ENCODE measurements around the gene SDS. TPM values are rescaled to one million over a fixed set of nuclear protein-coding genes. Genes with fewer than 3 reads are reported as not detected.

The SDS gene
- polyA plus RNA-seq, 3 donors: 0.89 to 2.3 (median 1.1) TPM

DNA sequence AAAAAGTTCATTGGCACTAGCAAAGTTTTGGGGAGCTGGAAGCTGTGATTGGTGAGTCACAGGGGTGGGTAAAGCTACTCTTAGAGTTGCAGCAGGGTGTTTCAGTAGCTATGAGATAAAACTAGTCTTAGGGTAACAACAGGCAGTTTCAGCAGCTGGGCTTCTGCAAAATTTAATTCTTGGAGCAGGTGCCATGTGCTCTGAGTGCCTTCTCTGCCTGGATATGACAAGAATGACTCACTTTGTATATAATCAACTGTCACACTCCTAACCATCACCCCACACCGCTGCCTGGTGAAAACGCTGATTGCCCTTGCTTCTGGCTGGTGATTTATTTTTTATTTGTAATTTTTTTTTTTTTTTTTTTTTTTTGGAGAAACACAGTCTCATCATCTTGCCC is 55.8 kb downstream of the SDS start:
- no CpG with 5 or more reads among the region's 2 CpGs for WGBS (ENCODE audit: insufficient coverage)
- H3K4me1 ChIP-seq (ENCODE audit: control insufficient read depth in 1 of 2, insufficient read depth in 2 of 2, low read length in 2 of 2): peaks cover 0 to 7% of the 10 kb centered on the region in 2 donors
- H3K9ac ChIP-seq (ENCODE audit: insufficient read depth, low read length, poor library complexity, severe bottlenecking): no peak overlapping the region
- TF ChIP-seq, protein P1, sequence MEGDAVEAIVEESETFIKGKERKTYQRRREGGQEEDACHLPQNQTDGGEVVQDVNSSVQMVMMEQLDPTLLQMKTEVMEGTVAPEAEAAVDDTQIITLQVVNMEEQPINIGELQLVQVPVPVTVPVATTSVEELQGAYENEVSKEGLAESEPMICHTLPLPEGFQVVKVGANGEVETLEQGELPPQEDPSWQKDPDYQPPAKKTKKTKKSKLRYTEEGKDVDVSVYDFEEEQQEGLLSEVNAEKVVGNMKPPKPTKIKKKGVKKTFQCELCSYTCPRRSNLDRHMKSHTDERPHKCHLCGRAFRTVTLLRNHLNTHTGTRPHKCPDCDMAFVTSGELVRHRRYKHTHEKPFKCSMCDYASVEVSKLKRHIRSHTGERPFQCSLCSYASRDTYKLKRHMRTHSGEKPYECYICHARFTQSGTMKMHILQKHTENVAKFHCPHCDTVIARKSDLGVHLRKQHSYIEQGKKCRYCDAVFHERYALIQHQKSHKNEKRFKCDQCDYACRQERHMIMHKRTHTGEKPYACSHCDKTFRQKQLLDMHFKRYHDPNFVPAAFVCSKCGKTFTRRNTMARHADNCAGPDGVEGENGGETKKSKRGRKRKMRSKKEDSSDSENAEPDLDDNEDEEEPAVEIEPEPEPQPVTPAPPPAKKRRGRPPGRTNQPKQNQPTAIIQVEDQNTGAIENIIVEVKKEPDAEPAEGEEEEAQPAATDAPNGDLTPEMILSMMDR (IDR thresholded peaks at IDR 0.05): no peak
- Mint-ChIP-seq H3K9me3 (peaks cover 0 to 4% (median 0%) of the 10 kb centered on the region in 7 donors), H3K4me3 (no peak overlapping the region), H3K4me1 (peaks cover 16% of the 10 kb centered on the region), H3K27me3 (ENCODE audit: low read depth in 3 of 3) (peaks cover 2 to 10% (median 6%) of the 10 kb centered on the region in 3 donors), H3K27ac (no peak overlapping the region), H3K36me3 (no peaks in the 10 kb centered on the region)
- H3K4me2 ChIP-seq (replicated peaks; ENCODE audit: extremely low read depth, low read length, poor library complexity, severe bottlenecking): no peak overlapping the region
- no peaks in the 10 kb centered on the region for H4K20me1 ChIP-seq (ENCODE audit: insufficient read depth, low read length)
- no peaks in the 10 kb centered on the region for H3K27me3 ChIP-seq (ENCODE audit: control insufficient read depth in 2 of 2, insufficient read depth in 2 of 2, low read length in 2 of 2)
- DNase-seq: no peak
- H3K9me3 ChIP-seq (replicated peaks in 1 of 2; ENCODE audit: control insufficient read depth in 1 of 2, insufficient read depth in 1 of 2, low read length in 2 of 2): no peaks in the 10 kb centered on the region
- no peaks in the 10 kb centered on the region for H3K36me3 ChIP-seq (replicated peaks in 1 of 2; ENCODE audit: control insufficient read depth in 1 of 2, insufficient read depth in 2 of 2, low read length in 2 of 2)
- no peak overlapping the region for H3K4me3 ChIP-seq (replicated peaks in 1 of 3; ENCODE audit: low read depth in 2 of 3, low read length in 3 of 3)
- no peak overlapping the region for H2AFZ ChIP-seq (ENCODE audit: insufficient read depth, low read depth, low read length, poor library complexity, severe bottlenecking)
- H3K79me2 ChIP-seq (ENCODE audit: insufficient read depth, low read length): no peaks in the 10 kb centered on the region
- H3K27ac ChIP-seq (ENCODE audit: low read depth in 1 of 2, low read length in 2 of 2): no peak overlapping the region
- intact Hi-C loops (cut with micrococcal nuclease): no loop called here

DNA sequence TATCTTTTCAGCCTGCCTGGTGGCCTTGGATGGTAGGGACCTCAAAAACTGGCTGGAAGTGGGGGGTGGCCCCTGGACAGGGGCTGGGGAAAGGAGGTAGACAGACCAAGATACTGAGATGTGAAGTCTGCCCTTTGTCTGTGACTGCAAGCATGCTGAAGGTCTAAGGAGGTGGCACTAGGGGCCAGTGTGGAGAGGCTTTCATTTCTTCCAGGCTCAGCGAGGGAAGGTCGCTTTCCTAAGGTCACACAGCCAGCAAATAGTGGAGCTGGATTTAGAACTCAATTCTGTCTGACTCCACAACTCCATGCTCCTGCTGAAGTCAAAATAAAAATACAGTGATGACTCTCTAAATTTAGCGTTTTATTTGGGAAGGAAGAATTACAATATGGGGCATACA is 56.6 kb downstream of the SDS start:
- H3K27me3 Mint-ChIP-seq (ENCODE audit: low read depth in 3 of 3): peaks cover 2 to 10% (median 3%) of the 10 kb centered on the region in 3 donors
- no peak overlapping the region for H2AFZ ChIP-seq (ENCODE audit: insufficient read depth, low read depth, low read length, poor library complexity, severe bottlenecking)
- no CpG with 5 or more reads among the region's 3 CpGs for WGBS (ENCODE audit: insufficient coverage)
- peaks cover 12% of the 10 kb centered on the region for H3K4me1 Mint-ChIP-seq
- H3K4me3 ChIP-seq (replicated peaks in 1 of 3; ENCODE audit: low read depth in 2 of 3, low read length in 3 of 3): no peak overlapping the region
- no peaks in the 10 kb centered on the region for H3K9me3 Mint-ChIP-seq
- no peaks in the 10 kb centered on the region for H4K20me1 ChIP-seq (ENCODE audit: insufficient read depth, low read length)
- no peak overlapping the region for H3K9ac ChIP-seq (ENCODE audit: insufficient read depth, low read length, poor library complexity, severe bottlenecking)
- H3K36me3 Mint-ChIP-seq: no peaks in the 10 kb centered on the region
- H3K9me3 ChIP-seq (replicated peaks in 1 of 2; ENCODE audit: control insufficient read depth in 1 of 2, insufficient read depth in 1 of 2, low read length in 2 of 2): no peaks in the 10 kb centered on the region
- peak overlapping the region in 1 of 7 donors; percentile 6 for H3K27ac Mint-ChIP-seq
- no peak overlapping the region for H3K4me3 Mint-ChIP-seq
- no peak overlapping the region for H3K27ac ChIP-seq (ENCODE audit: low read depth in 1 of 2, low read length in 2 of 2)
- no peak overlapping the region for H3K4me2 ChIP-seq (replicated peaks; ENCODE audit: extremely low read depth, low read length, poor library complexity, severe bottlenecking)
- H3K36me3 ChIP-seq (replicated peaks in 1 of 2; ENCODE audit: control insufficient read depth in 1 of 2, insufficient read depth in 2 of 2, low read length in 2 of 2): no peaks in the 10 kb centered on the region
- no peaks in the 10 kb centered on the region for H3K79me2 ChIP-seq (ENCODE audit: insufficient read depth, low read length)
- no peaks in the 10 kb centered on the region for H3K27me3 ChIP-seq (ENCODE audit: control insufficient read depth in 2 of 2, insufficient read depth in 2 of 2, low read length in 2 of 2)
- intact Hi-C loops (cut with micrococcal nuclease): no loop called here
- DNase-seq: no peak
- peaks cover 0 to 7% of the 10 kb centered on the region in 2 donors for H3K4me1 ChIP-seq (ENCODE audit: control insufficient read depth in 1 of 2, insufficient read depth in 2 of 2, low read length in 2 of 2)
- TF ChIP-seq, protein P1 (IDR thresholded peaks at IDR 0.05): no peak

All from CD14-positive monocyte (primary cell).